VCaP (cell line): ENCODE measurements around the gene OGDH.

Experiments used
- H3K27ac ChIP-seq: fragments of 450-650 bp; 2 replicates; pipeline ENCODE4 v1.5.1; 2017
- TF ChIP-seq, protein P1 (sequence below): fragments of 450-650 bp; conservative IDR thresholded peaks from 2 replicates; pipeline ENCODE4 v1.5.1; 2017; ENCODE audit warnings: mild to moderate bottlenecking, moderate library complexity

OGDH gene

DNA sequence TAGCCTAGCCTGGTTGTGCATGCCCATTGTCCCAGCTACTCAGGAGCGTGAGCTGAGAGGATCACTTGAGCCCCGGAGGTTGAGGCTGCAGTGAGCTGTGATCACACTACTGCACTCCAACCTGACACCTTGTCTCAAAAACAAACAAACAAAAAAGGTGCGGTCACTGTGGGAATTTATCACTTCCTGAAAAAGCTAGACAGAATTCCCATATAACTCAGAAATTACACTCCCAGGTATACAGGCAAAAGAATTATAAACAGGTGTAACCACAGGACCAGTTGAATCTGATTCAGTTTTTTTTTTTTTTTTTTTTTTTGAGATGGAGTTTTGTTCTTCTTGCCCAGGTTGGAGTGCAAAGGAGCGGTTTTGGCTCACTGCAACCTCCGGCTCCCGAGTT is 3.2 kb upstream of the OGDH start:
- H3K27ac ChIP-seq, result no peak overlapping the region
- TF ChIP-seq, protein P1, sequence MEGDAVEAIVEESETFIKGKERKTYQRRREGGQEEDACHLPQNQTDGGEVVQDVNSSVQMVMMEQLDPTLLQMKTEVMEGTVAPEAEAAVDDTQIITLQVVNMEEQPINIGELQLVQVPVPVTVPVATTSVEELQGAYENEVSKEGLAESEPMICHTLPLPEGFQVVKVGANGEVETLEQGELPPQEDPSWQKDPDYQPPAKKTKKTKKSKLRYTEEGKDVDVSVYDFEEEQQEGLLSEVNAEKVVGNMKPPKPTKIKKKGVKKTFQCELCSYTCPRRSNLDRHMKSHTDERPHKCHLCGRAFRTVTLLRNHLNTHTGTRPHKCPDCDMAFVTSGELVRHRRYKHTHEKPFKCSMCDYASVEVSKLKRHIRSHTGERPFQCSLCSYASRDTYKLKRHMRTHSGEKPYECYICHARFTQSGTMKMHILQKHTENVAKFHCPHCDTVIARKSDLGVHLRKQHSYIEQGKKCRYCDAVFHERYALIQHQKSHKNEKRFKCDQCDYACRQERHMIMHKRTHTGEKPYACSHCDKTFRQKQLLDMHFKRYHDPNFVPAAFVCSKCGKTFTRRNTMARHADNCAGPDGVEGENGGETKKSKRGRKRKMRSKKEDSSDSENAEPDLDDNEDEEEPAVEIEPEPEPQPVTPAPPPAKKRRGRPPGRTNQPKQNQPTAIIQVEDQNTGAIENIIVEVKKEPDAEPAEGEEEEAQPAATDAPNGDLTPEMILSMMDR, result no peak

DNA sequence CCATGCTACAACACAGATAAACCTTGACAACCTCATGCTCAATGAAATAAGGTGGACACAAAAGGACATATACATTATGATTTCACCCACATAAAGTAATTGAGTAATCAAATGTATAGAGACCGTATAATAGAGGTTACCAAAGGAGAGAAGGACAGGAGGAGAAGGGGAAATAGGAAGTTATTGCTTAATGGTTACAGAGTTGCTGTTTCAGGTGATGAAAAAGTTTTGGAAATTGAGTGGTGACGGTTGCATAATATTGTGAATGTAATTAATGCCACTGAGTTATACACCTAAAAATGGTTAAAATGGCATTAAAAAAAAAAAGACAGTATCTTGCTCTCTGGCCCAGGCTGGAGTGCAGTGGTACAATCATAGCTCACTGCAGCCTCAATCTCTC is 1.5 kb upstream of the OGDH start:
- TF ChIP-seq, protein P1, result no peak
- H3K27ac ChIP-seq, result peak overlapping the region; percentile 95

DNA sequence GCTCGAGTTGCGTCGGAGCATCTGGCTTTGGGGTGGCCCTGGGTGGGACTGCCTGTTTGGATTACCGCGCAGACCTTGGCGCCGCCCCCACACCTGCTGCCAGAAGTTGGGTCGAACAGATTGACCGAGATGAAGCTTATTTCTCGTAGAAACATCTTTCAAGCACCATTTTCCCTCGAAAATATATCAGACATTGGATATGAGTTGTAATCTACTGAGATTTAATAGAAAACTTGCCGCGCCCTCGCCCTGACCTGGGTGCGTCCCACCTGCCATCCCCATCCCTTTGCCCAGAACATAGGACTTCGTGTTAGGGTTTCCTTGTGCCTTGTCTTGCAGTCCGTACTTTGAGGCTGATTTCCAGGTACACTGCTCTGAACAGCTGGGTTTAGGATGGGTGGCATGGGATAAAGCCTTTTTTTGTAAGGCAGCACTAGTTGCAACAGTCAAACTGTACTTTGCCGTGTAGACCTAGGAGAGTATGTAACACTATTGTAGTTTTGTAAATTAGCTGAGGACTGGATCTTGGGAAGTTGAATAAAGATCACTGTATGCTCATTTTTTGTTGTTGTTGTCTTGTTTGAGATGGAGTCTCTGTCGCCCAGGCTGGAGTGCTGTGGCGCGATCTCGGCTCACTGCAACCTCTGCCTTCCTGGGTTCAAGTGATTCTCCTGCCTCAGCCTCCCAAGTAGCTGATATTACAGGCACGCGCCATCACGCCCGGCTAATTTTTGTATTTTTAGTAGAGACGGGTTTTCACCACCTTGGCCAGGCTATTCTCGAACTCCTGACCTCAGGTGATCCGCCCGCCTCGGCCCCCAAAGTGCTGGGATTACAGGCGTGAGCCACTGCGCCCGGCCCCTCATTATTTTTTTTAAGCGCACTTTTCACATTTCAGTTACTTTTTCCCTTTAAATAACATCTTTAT is 978 bp downstream of the OGDH start:
- TF ChIP-seq, protein P1, result no peak
- peak overlapping the region; percentile 95 for H3K27ac ChIP-seq

DNA sequence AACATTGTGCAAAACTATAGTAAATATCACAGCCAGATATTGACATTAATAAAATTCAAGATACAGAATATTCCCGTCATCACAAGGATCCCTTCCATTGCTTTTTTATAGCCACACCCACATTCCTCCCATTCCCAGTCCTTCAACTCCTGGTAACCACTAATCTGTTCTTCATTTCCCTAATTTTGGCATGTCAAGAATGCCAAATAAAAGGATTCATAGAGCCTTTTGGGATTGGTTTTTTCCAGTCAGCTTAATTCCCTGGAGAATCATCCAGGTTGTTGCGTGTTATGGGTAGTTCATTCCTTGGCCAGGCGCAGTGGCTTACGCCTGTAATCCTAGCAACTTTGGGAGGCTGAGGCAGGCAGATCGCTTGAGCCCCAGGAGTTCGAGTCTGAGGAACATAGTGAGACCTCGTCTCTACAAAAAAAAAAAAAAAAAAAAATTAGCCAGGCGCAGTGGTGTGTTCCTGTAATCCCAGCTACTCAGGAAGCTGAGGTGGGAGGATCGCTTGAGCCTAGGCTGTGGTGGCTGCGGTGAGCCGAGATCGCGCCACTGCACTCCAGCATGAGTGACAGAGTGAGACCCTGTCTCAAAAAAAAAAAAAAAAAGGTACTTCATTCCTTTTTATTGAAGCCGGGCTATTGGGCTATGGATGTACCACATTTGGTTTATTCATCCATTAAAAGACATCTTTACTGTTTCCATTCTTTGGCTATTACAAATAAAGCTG is 2.7 kb downstream of the OGDH start:
- peak overlapping the region; percentile 95 for H3K27ac ChIP-seq

DNA sequence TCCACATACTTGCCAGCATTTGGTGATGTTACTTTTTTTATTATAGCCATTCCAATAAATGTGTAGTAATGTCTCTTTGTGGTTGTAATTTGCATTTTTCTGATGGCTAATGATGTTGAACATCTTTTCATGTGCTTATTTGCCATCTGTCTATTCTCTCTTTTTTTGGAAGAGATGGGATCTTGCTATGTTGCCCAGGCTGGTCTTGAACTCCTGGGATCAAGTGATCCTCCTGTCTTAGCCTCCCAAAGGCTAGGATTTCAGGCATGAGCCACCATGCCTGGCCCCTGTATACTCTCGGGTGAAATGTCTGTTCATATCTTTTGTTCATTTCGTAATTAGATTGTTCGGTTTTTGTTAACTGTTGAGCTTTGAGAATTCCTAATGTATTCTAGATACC is 3.4 kb downstream of the OGDH start:
- TF ChIP-seq, protein P1, result no peak

More for the DNA sequence above, 2.7 kb downstream of the OGDH start:
- TF ChIP-seq, protein P1, result no peak

DNA sequence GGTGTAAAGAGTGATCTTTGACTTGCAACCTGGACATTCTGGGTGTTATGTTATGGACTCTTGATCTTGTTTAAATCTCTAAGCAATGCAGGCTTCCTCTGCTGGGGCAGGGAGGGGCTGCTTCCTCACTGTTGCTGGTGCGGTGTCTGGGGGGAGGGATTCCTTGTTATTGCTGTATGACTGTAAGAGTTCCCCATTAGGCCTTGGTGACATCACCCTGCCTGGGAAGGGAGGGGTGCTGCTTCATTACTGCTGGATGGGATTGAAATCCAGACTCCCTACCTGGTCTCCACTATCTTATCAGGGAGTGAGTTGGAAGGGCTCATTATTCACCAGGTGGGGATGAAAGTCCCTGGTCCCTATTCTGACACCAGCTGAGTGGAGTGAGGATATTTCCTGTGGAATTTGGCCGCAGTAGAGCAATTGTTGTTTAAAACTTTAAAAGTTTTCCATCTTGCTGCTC is 8.8 kb downstream of the OGDH start:
- TF ChIP-seq, protein P1, result no peak
- peak overlapping the region; percentile 3; the same call in 1 of the 2 replicates for H3K27ac ChIP-seq

More for the DNA sequence above, 3.4 kb downstream of the OGDH start:
- H3K27ac ChIP-seq, result peak overlapping the region; percentile 95

DNA sequence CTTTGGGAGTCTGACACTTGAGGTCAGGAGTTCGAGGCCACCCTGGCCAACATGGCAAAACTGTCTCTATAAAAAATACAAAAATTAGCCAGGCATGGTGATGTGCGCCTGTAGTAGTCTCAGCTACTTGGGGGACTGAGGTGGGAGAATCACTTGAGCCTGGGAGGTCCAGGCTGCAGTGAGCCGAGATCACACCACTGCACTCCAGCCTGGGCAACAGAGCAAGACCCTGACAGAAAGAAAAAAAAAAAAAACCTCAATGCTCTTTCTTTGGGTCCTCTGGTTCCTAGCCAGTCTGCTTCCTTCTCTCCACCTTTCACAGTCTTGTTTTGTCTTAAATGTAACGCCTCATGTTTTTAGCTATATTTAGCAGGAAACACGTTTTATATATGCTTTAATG is 9.4 kb downstream of the OGDH start:
- H3K27ac ChIP-seq, result 0 out of 2 replicates have a peak overlapping the region, but pooled peaks have one; percentile 3
- TF ChIP-seq, protein P1, result no peak
